Smooth muscle cell (in vitro differentiated cells): ENCODE measurements around the gene PIM2. TPM values are rescaled to one million over a fixed set of nuclear protein-coding genes. Genes with fewer than 3 reads are reported as not detected.
"Not testable (repeated sequence)": the region's sequence is repeated elsewhere in the genome, so short reads cannot be mapped to it uniquely, and the experiment has no call there.

Experiments
- DNase-seq: peaks from one replicate; lab custom pipeline; 2025; ENCODE audit not compliant: unreplicated experiment; lab: John Stamatoyannopoulos, UW
- H2AFZ ChIP-seq: fragments of 200-600 bp; sonication (generic); 2 replicates; pipeline ENCODE4 v1.6.0; 2016; ENCODE audit warnings: antibody characterized with exemption, low read depth, mild to moderate bottlenecking
- H3F3A ChIP-seq: fragments of 200-600 bp; sonication (generic); 2 replicates; pipeline ENCODE4 v1.6.0; 2017; ENCODE audit warnings: antibody characterized with exemption, low read depth
- H3K27ac ChIP-seq: fragments of 200-600 bp; sonication (generic); 2 replicates; pipeline ENCODE4 v1.5.1; 2016; ENCODE audit warnings: low read depth, mild to moderate bottlenecking
- H3K27me3 ChIP-seq: fragments of 200-600 bp; sonication (generic); 2 replicates; pipeline ENCODE4 v1.6.1; 2016; ENCODE audit warnings: low read depth, mild to moderate bottlenecking
- H3K36me3 ChIP-seq: fragments of 200-600 bp; sonication (generic); 2 replicates; pipeline ENCODE4 v1.5.1; 2016; ENCODE audit warnings: low read depth
- H3K4me1 ChIP-seq: fragments of 200-600 bp; sonication (generic); 2 replicates; pipeline ENCODE4 v1.5.1; 2016; ENCODE audit warnings: low read depth
- H3K4me2 ChIP-seq: fragments of 200-600 bp; sonication (generic); 2 replicates; pipeline ENCODE4 v1.6.0; 2016; ENCODE audit warnings: mild to moderate bottlenecking
- H3K4me3 ChIP-seq: fragments of 200-600 bp; sonication (generic); 2 replicates; pipeline ENCODE4 v1.5.1; 2016; ENCODE audit warnings: mild to moderate bottlenecking
- H3K79me2 ChIP-seq: fragments of 200-600 bp; sonication (generic); 2 replicates; pipeline ENCODE4 v1.6.0; 2016; ENCODE audit warnings: low read depth, mild to moderate bottlenecking
- H3K9ac ChIP-seq: fragments of 200-600 bp; sonication (generic); 2 replicates; pipeline ENCODE4 v1.6.0; 2016; ENCODE audit warnings: low read depth
- H3K9me3 ChIP-seq: fragments of 200-600 bp; sonication (generic); replicated peaks from 2 replicates; pipeline ENCODE4 v1.5.1; 2016; ENCODE audit warnings: low read depth
- H4K20me1 ChIP-seq: fragments of 200-600 bp; sonication (generic); 2 replicates; pipeline ENCODE4 v1.6.0; 2016; ENCODE audit warnings: low read depth
- WGBS: methylation state at CpG from one replicate; pipeline ENCODE4 v1.1.7; 2016; ENCODE audit warnings: low lambda C conversion rate; 5-methylcytosine and 5-hydroxymethylcytosine counted together
- polyA plus RNA-seq: library from polyadenylated mRNA; unstranded; fragments of >200 nt; fragmentation: Nextera tagmentation; extraction: Ambion mirVana; gene quantifications from 2 replicates; pipeline ENCODE4 v1.2.1, GENCODE V29; 2016
- small RNA-seq: library from RNA; depleted of rRNA; stranded (forward); fragments of <200 nt; gene quantifications from one replicate; pipeline ENCODE3, GENCODE V24; 2014
- total RNA-seq: library from RNA; depleted of rRNA; stranded (reverse); fragments of >200 nt; gene quantifications from 2 replicates; pipeline ENCODE4 v1.2.3, GENCODE V29; 2014
- TF ChIP-seq, protein P1 (sequence below): fragments of 200-600 bp; sonication (generic); IDR thresholded peaks from 2 replicates; pipeline ENCODE4 v1.5.1; 2017; ENCODE audit warnings: borderline replicate concordance, mild to moderate bottlenecking, antibody characterized with exemption; ENCODE audit not compliant: insufficient read depth, poor library complexity, severe bottlenecking

PIM2 gene
- total and polyA plus RNA-seq, 2 experiments from 2014 or later, result 7.4 to 7.6 TPM

DNA sequence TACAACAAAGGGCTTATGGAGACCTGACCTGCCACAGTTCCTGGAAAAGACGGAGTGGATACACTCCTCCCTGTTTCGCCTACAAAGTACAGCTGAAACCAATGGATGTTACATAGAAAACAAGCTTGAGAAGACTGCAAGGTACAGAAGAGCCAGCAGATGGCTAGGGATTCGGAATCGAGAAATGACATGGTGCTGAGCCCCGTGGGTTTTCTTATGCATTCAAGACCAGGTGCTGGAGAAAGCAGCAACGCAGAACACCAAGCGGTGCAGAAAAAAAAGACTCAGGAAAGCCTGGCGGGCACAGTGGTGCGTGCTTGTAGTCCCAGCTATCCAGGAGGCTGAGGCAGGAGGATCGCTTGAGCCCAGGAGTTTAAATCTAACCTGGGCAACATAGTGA is 35.1 kb downstream of the PIM2 start:
- Histone ChIP-seq H3F3A (no peaks in the 10 kb centered on the region), H3K9me3 (no peaks in the 10 kb centered on the region), H3K4me1 (no peaks in the 10 kb centered on the region), H3K27ac (no peak overlapping the region), H3K79me2 (no peaks in the 10 kb centered on the region), H3K9ac (no peak overlapping the region), H3K36me3 (no peaks in the 10 kb centered on the region), H3K4me3 (no peak overlapping the region), H2AFZ (no peak overlapping the region), H4K20me1 (no peaks in the 10 kb centered on the region), H3K4me2 (no peak overlapping the region), H3K27me3 (no peaks in the 10 kb centered on the region)
- 79% methylated on average over 10 of the region's 10 CpGs for WGBS
- TF ChIP-seq, protein P1, sequence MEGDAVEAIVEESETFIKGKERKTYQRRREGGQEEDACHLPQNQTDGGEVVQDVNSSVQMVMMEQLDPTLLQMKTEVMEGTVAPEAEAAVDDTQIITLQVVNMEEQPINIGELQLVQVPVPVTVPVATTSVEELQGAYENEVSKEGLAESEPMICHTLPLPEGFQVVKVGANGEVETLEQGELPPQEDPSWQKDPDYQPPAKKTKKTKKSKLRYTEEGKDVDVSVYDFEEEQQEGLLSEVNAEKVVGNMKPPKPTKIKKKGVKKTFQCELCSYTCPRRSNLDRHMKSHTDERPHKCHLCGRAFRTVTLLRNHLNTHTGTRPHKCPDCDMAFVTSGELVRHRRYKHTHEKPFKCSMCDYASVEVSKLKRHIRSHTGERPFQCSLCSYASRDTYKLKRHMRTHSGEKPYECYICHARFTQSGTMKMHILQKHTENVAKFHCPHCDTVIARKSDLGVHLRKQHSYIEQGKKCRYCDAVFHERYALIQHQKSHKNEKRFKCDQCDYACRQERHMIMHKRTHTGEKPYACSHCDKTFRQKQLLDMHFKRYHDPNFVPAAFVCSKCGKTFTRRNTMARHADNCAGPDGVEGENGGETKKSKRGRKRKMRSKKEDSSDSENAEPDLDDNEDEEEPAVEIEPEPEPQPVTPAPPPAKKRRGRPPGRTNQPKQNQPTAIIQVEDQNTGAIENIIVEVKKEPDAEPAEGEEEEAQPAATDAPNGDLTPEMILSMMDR, result no peak
- DNase-seq, result no peak

GRCh38 chrX:48876944-48877343 is 41.9 kb downstream of the PIM2 start:
- H3K4me2 ChIP-seq, H3K36me3 ChIP-seq, H3K27me3 ChIP-seq, H3K4me1 ChIP-seq, H3K9me3 ChIP-seq, H3K4me3 ChIP-seq, H3F3A ChIP-seq, H3K9ac ChIP-seq, H3K27ac ChIP-seq, H2AFZ ChIP-seq, H4K20me1 ChIP-seq, H3K79me2 ChIP-seq, DNase-seq: not testable (repeated sequence)
- WGBS, result 68% methylated on average over 4 of the region's 4 CpGs

DNA sequence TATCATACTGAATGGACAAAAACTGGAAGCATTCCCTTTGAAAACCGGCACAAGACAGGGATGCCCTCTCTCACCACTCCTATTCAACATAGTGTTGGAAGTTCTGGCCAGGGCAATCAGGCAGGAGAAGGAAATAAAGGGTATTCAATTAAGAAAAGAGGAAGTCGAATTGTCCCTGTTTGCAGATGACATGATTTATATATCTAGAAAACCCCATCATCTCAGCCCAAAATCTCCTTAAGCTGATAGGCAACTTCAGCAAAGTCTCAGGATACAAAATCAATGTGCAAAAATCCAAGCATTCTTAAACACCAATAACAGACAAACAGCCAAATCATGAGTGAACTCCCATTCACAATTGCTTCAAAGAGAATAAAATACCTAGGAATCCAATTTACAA is 46.8 kb downstream of the PIM2 start:
- H3K4me2 ChIP-seq, H3K4me1 ChIP-seq, H3K9me3 ChIP-seq, H3K27me3 ChIP-seq, H3K79me2 ChIP-seq, DNase-seq, H3K27ac ChIP-seq, H2AFZ ChIP-seq, H3K9ac ChIP-seq, H3K4me3 ChIP-seq, H3K36me3 ChIP-seq, H3F3A ChIP-seq, H4K20me1 ChIP-seq: not testable (repeated sequence)
- WGBS, result 79% methylated on average over 2 of the region's 2 CpGs

- H3K9ac ChIP-seq, result no peak overlapping the region
- no peak overlapping the region for H3K27ac ChIP-seq
- no peaks in the 10 kb centered on the region for H3K9me3 ChIP-seq
- H3K27me3 ChIP-seq, result no peaks in the 10 kb centered on the region
- no peak overlapping the region for H2AFZ ChIP-seq
- H3K79me2 ChIP-seq, result no peaks in the 10 kb centered on the region
- 64% methylated on average over 4 of the region's 4 CpGs for WGBS
- H3K4me2 ChIP-seq, result no peak overlapping the region
- H3K36me3 ChIP-seq, result no peaks in the 10 kb centered on the region
- H4K20me1 ChIP-seq, result no peaks in the 10 kb centered on the region
- H3F3A ChIP-seq, result no peaks in the 10 kb centered on the region
- H3K4me1 ChIP-seq, result no peaks in the 10 kb centered on the region
- TF ChIP-seq, protein P1, result no peak
- H3K4me3 ChIP-seq, result no peak overlapping the region
- DNase-seq, result no peak
Observed at GRCh38 chrX:48864210-48864609, 54.6 kb downstream of the PIM2 start.

Small RNA genes lying within 50 kb of the gene (small RNA-seq; reads per million reads assigned to genes)
- gene RNU6-722P, result not detected

Other genes starting within 250 kb of the PIM2 start
- gene WAS, start 235.2 kb downstream of the PIM2 start, total RNA-seq, result 0.54 and 2.5 TPM in 2 replicates
- gene WAS, start 235.2 kb downstream of the PIM2 start, polyA plus RNA-seq, result 0.15 and 0.24 TPM in 2 replicates
- gene SUV39H1, start 222.3 kb downstream of the PIM2 start, total RNA-seq, result 2.6 and 2.7 TPM in 2 replicates
- 5.6 and 7.7 TPM in 2 replicates for gene SUV39H1, start 222.3 kb downstream of the PIM2 start, polyA plus RNA-seq
- not detected in 2 replicates for gene GLOD5, start 157.3 kb downstream of the PIM2 start, total RNA-seq
- gene GLOD5, start 157.3 kb downstream of the PIM2 start, polyA plus RNA-seq, result not detected in 2 replicates
- not detected in 2 replicates for gene GATA1, start 132.4 kb downstream of the PIM2 start, total RNA-seq
- gene GATA1, start 132.4 kb downstream of the PIM2 start, polyA plus RNA-seq, result not detected in 2 replicates
- 46.0 and 76.1 TPM in 2 replicates for gene HDAC6, start 117.0 kb downstream of the PIM2 start, total RNA-seq
- 68.9 and 71.3 TPM in 2 replicates for gene HDAC6, start 117.0 kb downstream of the PIM2 start, polyA plus RNA-seq
- gene ERAS, start 92.5 kb downstream of the PIM2 start, total RNA-seq, result not detected in 2 replicates
- gene ERAS, start 92.5 kb downstream of the PIM2 start, polyA plus RNA-seq, result not detected in 2 replicates
- gene PCSK1N, start 83.4 kb downstream of the PIM2 start, total RNA-seq, result 7.8 and 11.6 TPM in 2 replicates
- 14.4 and 51.9 TPM in 2 replicates for gene PCSK1N, start 83.4 kb downstream of the PIM2 start, polyA plus RNA-seq
- 68.6 and 78.8 TPM in 2 replicates for gene TIMM17B, start 21.3 kb downstream of the PIM2 start, total RNA-seq
- gene TIMM17B, start 21.3 kb downstream of the PIM2 start, polyA plus RNA-seq, result 134 and 141 TPM in 2 replicates
- gene PQBP1, start 21.1 kb downstream of the PIM2 start, total RNA-seq, result 17.0 and 20.6 TPM in 2 replicates
- 46.7 and 48.2 TPM in 2 replicates for gene PQBP1, start 21.1 kb downstream of the PIM2 start, polyA plus RNA-seq
- gene SLC35A2, start 7.4 kb downstream of the PIM2 start, total RNA-seq, result 72.0 and 73.3 TPM in 2 replicates
- 98.2 and 99.9 TPM in 2 replicates for gene SLC35A2, start 7.4 kb downstream of the PIM2 start, polyA plus RNA-seq
- 30.7 and 36.1 TPM in 2 replicates for gene OTUD5, start 38.6 kb upstream of the PIM2 start, total RNA-seq
- 55.1 and 62.1 TPM in 2 replicates for gene OTUD5, start 38.6 kb upstream of the PIM2 start, polyA plus RNA-seq
- 0.94 and 1.2 TPM in 2 replicates for gene KCND1, start 52.8 kb upstream of the PIM2 start, total RNA-seq
- gene KCND1, start 52.8 kb upstream of the PIM2 start, polyA plus RNA-seq, result 3.0 and 3.3 TPM in 2 replicates
- 10.0 and 13.9 TPM in 2 replicates for gene GRIPAP1, start 83.2 kb upstream of the PIM2 start, total RNA-seq
- gene GRIPAP1, start 83.2 kb upstream of the PIM2 start, polyA plus RNA-seq, result 14.9 and 20.2 TPM in 2 replicates
- 23.6 and 27.0 TPM in 2 replicates for gene TFE3, start 124.3 kb upstream of the PIM2 start, total RNA-seq
- 35.2 and 40.7 TPM in 2 replicates for gene TFE3, start 124.3 kb upstream of the PIM2 start, polyA plus RNA-seq
- 1.3 and 2.0 TPM in 2 replicates for gene CCDC120, start 140.0 kb upstream of the PIM2 start, total RNA-seq
- gene CCDC120, start 140.0 kb upstream of the PIM2 start, polyA plus RNA-seq, result 5.4 and 9.9 TPM in 2 replicates
- 21.3 and 43.6 TPM in 2 replicates for gene PRAF2, start 155.0 kb upstream of the PIM2 start, total RNA-seq
- gene PRAF2, start 155.0 kb upstream of the PIM2 start, polyA plus RNA-seq, result 134 and 143 TPM in 2 replicates
- 31.4 and 39.6 TPM in 2 replicates for gene WDR45, start 160.9 kb upstream of the PIM2 start, total RNA-seq
- 38.9 and 49.1 TPM in 2 replicates for gene WDR45, start 160.9 kb upstream of the PIM2 start, polyA plus RNA-seq
- 15.5 and 28.0 TPM in 2 replicates for gene GPKOW, start 204.7 kb upstream of the PIM2 start, total RNA-seq
- gene GPKOW, start 204.7 kb upstream of the PIM2 start, polyA plus RNA-seq, result 32.0 and 32.4 TPM in 2 replicates
- gene MAGIX, start 243.7 kb upstream of the PIM2 start, total RNA-seq, result 0.45 and 1.3 TPM in 2 replicates
- gene MAGIX, start 243.7 kb upstream of the PIM2 start, polyA plus RNA-seq, result 3.8 and 6.9 TPM in 2 replicates